Caco-2 (cell line): Measurements from ENCODE around the gene NXNL1. TPM values are rescaled to one million over a fixed set of nuclear protein-coding genes. Genes with fewer than 3 reads are reported as not detected.

Source experiments
- BruUV-seq: library from RNA; stranded (reverse); fragments of 400-500 nt; replicated peaks from 2 replicates; lab custom pipeline; 2021; lab: Mats Ljungman, UMichigan
- CTCF ChIA-PET: fragments of 300-600 bp; sonication (Branson Sonifier 250); formaldehyde crosslinking; loops from one replicate; lab custom pipeline; 2022; ENCODE audit warnings: antibody characterized with exemption; lab: Charles Lee
- POLR2A ChIA-PET: fragments of 300-600 bp; sonication (Branson Sonifier 250); formaldehyde crosslinking; loops from one replicate; lab custom pipeline; 2022; ENCODE audit warnings: antibody characterized with exemption; lab: Charles Lee
- DNase-seq, 2 experiments: peaks; one replicate each; pipeline versions ENCODE4 v3.0.0 to v3.0.0-alpha.2; 2020 to 2022
- H3K27me3 ChIP-seq: replicated peaks from 2 replicates; pipeline ENCODE4 v1.6.0; 2011; ENCODE audit warnings: low read length; ENCODE audit not compliant: control insufficient read depth, insufficient read depth
- H3K36me3 ChIP-seq: 2 replicates; pipeline ENCODE4 v1.5.1; 2011; ENCODE audit warnings: low read length; ENCODE audit not compliant: control insufficient read depth, insufficient read depth
- H3K4me1 ChIP-seq: fragments of 250-450 bp; sonication (Bioruptor Pico); 2 replicates; pipeline ENCODE4 v1.5.1; 2020; ENCODE audit warnings: mild to moderate bottlenecking
- H3K4me3 ChIP-seq: 2 replicates; pipeline ENCODE4 v1.5.1; 2011; ENCODE audit warnings: low read depth, mild to moderate bottlenecking, control low read depth, low read length
- H3K9me3 ChIP-seq: fragments of 250-450 bp; sonication (Bioruptor Pico); 2 replicates; pipeline ENCODE4 v1.5.1; 2020; ENCODE audit warnings: mild to moderate bottlenecking, moderate library complexity
- H3K27ac Mint-ChIP-seq: one replicate; pipeline ENCODE4 v1.8.0; 2022; ENCODE audit warnings: mixed read lengths; ENCODE audit not compliant: unreplicated experiment
- H3K27me3 Mint-ChIP-seq: one replicate; pipeline ENCODE4 v1.8.0; 2022; ENCODE audit warnings: mixed read lengths; ENCODE audit not compliant: insufficient read depth, unreplicated experiment
- H3K36me3 Mint-ChIP-seq: one replicate; pipeline ENCODE4 v1.8.0; 2022; ENCODE audit warnings: mild to moderate bottlenecking, mixed read lengths; ENCODE audit not compliant: insufficient read depth, unreplicated experiment
- H3K4me1 Mint-ChIP-seq: one replicate; pipeline ENCODE4 v1.8.0; 2022; ENCODE audit warnings: low read depth, mixed read lengths; ENCODE audit not compliant: unreplicated experiment
- H3K4me3 Mint-ChIP-seq: one replicate; pipeline ENCODE4 v1.8.0; 2022; ENCODE audit warnings: mild to moderate bottlenecking, moderate library complexity, mixed read lengths; ENCODE audit not compliant: unreplicated experiment
- H3K9me3 Mint-ChIP-seq: one replicate; pipeline ENCODE4 v1.8.0; 2022; ENCODE audit warnings: mixed read lengths; ENCODE audit not compliant: unreplicated experiment
- intact Hi-C: fragments of 100-400 bp; cut with micrococcal nuclease; formaldehyde crosslinking; loops from one replicate; pipeline ENCODE4 v1.10.0; 2022; ENCODE audit not compliant: unreplicated experiment
- total RNA-seq: library from RNA; stranded (reverse); gene quantifications from 2 replicates; pipeline ENCODE4 v1.2.3, GENCODE V29; 2022
- TF ChIP-seq, protein P1 (sequence below), 2 experiments: fragments of 200-600 bp in 1 of 2; IDR thresholded peaks; 1 replicate in 1 of 2; 2 replicates in 1 of 2; pipeline versions ENCODE4 v1.5.1 to v1.8.0; 2011 to 2022; ENCODE audit warnings: antibody characterized with exemption in 1 of 2, control low read depth in 1 of 2, inconsistent platforms in 1 of 2, low read depth in 1 of 2, low read length in 1 of 2, mild to moderate bottlenecking in 1 of 2, moderate library complexity in 1 of 2; ENCODE audit not compliant: insufficient read depth in 1 of 2, severe bottlenecking in 1 of 2, unreplicated experiment in 1 of 2

Gene NXNL1
- total RNA-seq, 1 experiment from 2014 or later = not detected

DNA sequence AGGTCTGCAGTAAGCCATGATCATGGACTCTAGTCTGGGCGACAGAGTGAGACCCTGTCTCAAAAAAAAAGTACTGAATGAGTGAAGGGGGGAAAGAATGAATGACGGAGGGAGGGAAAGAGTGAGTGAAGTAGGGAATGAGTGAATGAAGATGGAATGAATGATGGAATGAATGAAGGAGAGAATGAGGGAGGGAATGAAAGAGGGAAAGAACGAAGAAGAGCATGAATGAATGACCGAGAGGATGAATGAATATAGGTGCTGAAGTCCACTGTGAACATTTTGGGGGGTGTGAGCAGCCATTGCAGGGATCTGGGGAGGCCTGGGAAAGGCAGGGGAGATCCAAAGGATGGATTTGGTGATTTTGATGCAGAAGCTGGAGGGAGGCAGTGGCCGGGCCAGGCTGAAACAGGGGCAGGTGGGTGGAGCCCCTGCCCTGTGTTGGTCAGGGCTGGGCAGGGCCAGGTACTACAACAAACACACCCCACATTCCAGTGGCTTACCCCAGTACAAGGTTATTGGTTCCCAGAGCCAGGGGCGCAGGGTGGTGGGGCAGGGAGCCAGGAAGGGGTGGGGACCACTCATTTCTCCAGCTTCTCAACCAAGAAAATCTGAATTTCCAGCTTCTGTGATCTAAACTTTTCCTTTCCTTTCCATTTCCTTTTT lies 23.9 kb upstream of the NXNL1 start:
- intact Hi-C loops = no loop called here
- no peaks in the 10 kb centered on the region for H3K27me3 Mint-ChIP-seq
- Histone ChIP-seq H3K4me3 (no peak overlapping the region), H3K9me3 (no peaks in the 10 kb centered on the region), H3K36me3 (no peaks in the 10 kb centered on the region), H3K4me1 (no peaks in the 10 kb centered on the region), H3K27me3 (no peaks in the 10 kb centered on the region)
- no peak overlapping the region for H3K27ac Mint-ChIP-seq
- peaks cover 4% of the 10 kb centered on the region for H3K36me3 Mint-ChIP-seq
- no peak for DNase-seq
- no TSS peak for BruUV-seq
- H3K4me3 Mint-ChIP-seq = no peak overlapping the region
- ChIA-PET CTCF (no interaction called here), POLR2A (interaction anchor here (0.6 kb wide), 1 partner anchor 808 kb away, joined by 3 read pairs; no protein-coding TSS in a partner anchor)
- TF ChIP-seq, protein P1, sequence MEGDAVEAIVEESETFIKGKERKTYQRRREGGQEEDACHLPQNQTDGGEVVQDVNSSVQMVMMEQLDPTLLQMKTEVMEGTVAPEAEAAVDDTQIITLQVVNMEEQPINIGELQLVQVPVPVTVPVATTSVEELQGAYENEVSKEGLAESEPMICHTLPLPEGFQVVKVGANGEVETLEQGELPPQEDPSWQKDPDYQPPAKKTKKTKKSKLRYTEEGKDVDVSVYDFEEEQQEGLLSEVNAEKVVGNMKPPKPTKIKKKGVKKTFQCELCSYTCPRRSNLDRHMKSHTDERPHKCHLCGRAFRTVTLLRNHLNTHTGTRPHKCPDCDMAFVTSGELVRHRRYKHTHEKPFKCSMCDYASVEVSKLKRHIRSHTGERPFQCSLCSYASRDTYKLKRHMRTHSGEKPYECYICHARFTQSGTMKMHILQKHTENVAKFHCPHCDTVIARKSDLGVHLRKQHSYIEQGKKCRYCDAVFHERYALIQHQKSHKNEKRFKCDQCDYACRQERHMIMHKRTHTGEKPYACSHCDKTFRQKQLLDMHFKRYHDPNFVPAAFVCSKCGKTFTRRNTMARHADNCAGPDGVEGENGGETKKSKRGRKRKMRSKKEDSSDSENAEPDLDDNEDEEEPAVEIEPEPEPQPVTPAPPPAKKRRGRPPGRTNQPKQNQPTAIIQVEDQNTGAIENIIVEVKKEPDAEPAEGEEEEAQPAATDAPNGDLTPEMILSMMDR (IDR thresholded peaks at IDR 0.05; ENCODE audit: insufficient read depth in 1 of 2, low read depth in 1 of 2, low read length in 1 of 2, severe bottlenecking in 1 of 2, unreplicated experiment in 1 of 2) = no peak
- peaks cover 6% of the 10 kb centered on the region for H3K4me1 Mint-ChIP-seq
- H3K9me3 Mint-ChIP-seq = no peaks in the 10 kb centered on the region

DNA sequence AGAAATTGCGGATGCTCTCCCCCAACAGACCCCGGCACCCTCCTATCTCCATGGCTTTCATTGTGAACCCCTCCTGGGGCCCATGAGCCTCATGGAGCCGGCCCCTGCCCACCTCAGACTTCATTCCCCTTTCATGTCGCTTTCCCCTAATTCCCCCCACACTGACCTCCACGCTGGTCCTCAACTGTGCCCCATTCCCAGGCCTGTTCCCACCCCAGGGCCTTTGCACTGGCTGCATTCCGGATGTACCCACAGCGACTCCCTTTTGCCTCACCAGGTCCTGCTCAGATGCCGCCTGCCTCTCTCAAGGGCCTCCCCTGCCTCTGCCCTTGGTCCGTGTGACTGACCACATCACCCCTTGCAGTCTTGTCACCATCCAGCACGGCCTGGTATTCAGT lies 22.9 kb upstream of the NXNL1 start:
- no peaks in the 10 kb centered on the region for H3K4me1 ChIP-seq
- no TSS peak for BruUV-seq
- DNase-seq = no peak
- Mint-ChIP-seq H3K27me3 (no peaks in the 10 kb centered on the region), H3K4me1 (peaks cover 6% of the 10 kb centered on the region), H3K36me3 (peaks cover 4% of the 10 kb centered on the region), H3K4me3 (no peak overlapping the region), H3K9me3 (no peaks in the 10 kb centered on the region), H3K27ac (no peak overlapping the region)
- intact Hi-C loops = no loop called here
- H3K9me3 ChIP-seq = no peaks in the 10 kb centered on the region
- CTCF ChIA-PET = no interaction called here
- POLR2A ChIA-PET = no interaction called here
- H3K27me3 ChIP-seq = no peaks in the 10 kb centered on the region
- no peak overlapping the region for H3K4me3 ChIP-seq
- TF ChIP-seq, protein P1 (IDR thresholded peaks at IDR 0.05; ENCODE audit: insufficient read depth in 1 of 2, low read depth in 1 of 2, low read length in 1 of 2, severe bottlenecking in 1 of 2, unreplicated experiment in 1 of 2) = no peak
- no peaks in the 10 kb centered on the region for H3K36me3 ChIP-seq

DNA sequence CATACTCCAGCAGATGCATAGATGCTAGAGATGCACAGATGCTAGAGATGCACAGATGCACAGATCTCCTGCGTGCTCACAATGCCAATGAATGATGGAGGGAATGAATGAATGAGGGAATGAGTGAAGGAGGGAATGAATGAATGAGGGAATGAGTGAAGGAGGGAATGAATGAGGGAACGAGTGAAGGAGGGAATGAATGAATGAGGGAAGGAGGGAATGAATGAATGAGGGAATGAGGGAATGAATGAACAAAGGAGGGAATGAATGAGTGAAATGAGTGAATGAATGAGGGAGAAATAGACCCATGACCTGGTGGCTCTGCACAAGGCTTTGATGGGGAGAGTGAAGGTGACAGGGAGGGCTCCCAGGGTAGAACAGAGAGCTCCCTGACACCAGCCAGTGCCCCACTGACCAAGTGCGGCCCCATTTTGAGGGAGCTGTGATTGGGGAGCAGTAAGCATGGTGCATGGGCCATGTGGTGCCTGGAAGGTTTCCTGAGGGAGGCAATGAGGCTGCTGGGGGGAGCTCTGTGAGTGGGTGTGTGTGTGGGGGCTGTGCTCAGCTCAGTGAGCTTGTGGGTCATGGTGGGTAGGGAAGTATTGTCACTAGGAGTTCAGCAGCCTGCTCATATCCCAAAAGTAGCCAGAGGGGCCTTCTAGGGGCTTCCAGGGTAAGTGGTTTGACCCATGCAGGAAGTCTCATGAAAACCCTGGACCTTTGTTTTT lies 22.3 kb upstream of the NXNL1 start:
- H3K27me3 ChIP-seq = no peaks in the 10 kb centered on the region
- intact Hi-C loops = no loop called here
- H3K27ac Mint-ChIP-seq = no peak overlapping the region
- CTCF ChIA-PET = no interaction called here
- no peaks in the 10 kb centered on the region for H3K4me1 Mint-ChIP-seq
- no peaks in the 10 kb centered on the region for H3K27me3 Mint-ChIP-seq
- H3K36me3 ChIP-seq = no peaks in the 10 kb centered on the region
- H3K36me3 Mint-ChIP-seq = peaks cover 4% of the 10 kb centered on the region
- POLR2A ChIA-PET = no interaction called here
- BruUV-seq = no TSS peak
- H3K9me3 Mint-ChIP-seq = no peaks in the 10 kb centered on the region
- no peaks in the 10 kb centered on the region for H3K4me1 ChIP-seq
- no peak for DNase-seq
- no peak overlapping the region for H3K4me3 ChIP-seq
- H3K4me3 Mint-ChIP-seq = no peak overlapping the region
- TF ChIP-seq, protein P1 (IDR thresholded peaks at IDR 0.05; ENCODE audit: insufficient read depth in 1 of 2, low read depth in 1 of 2, low read length in 1 of 2, severe bottlenecking in 1 of 2, unreplicated experiment in 1 of 2) = no peak
- H3K9me3 ChIP-seq = no peaks in the 10 kb centered on the region
